HG03196 (cell line): ENCODE data around the gene PLA2G6.

Source experiments
- ATAC-seq: cut with Tn5 transposase; IDR thresholded peaks from one replicate; pipeline ENCODE4 v1.9.1; 2021; ENCODE audit not compliant: unreplicated experiment

The PLA2G6 gene

GRCh38 chr22:38181453-38182200 is at the start of gene PLA2G6:
TSS of gene PLA2G6 (minus strand) at chr22:38181830. CDS start at chr22:38169426, 12,404 bp downstream.
- peak; percentile 80 for ATAC-seq

GRCh38 chr22:38230916-38231315 is 49.3 kb upstream of the PLA2G6 start:
- no peak for ATAC-seq

- ATAC-seq: no peak
Observed at GRCh38 chr22:38230108-38230825, 48.6 kb upstream of the PLA2G6 start.

GRCh38 chr22:38228873-38229740 is 47.5 kb upstream of the PLA2G6 start:
- no peak for ATAC-seq

- no peak for ATAC-seq
Observed at GRCh38 chr22:38228326-38228872, 46.8 kb upstream of the PLA2G6 start.

GRCh38 chr22:38226853-38227649 is 45.4 kb upstream of the PLA2G6 start:
- ATAC-seq: no peak

GRCh38 chr22:38223289-38223960 is 41.8 kb upstream of the PLA2G6 start:
- no peak for ATAC-seq

GRCh38 chr22:38222797-38223119 is 41.1 kb upstream of the PLA2G6 start:
- ATAC-seq: no peak

- no peak for ATAC-seq
Observed at GRCh38 chr22:38221908-38222796, 40.5 kb upstream of the PLA2G6 start.

- no peak for ATAC-seq
Observed at GRCh38 chr22:38221407-38221806, 39.8 kb upstream of the PLA2G6 start.

- no peak for ATAC-seq
Observed at GRCh38 chr22:38220653-38221386, 39.2 kb upstream of the PLA2G6 start.

- no peak for ATAC-seq
Observed at GRCh38 chr22:38220163-38220562, 38.5 kb upstream of the PLA2G6 start.

- no peak for ATAC-seq
Observed at GRCh38 chr22:38219632-38220031, 38.0 kb upstream of the PLA2G6 start.

- no peak for ATAC-seq
Observed at GRCh38 chr22:38218661-38219622, 37.3 kb upstream of the PLA2G6 start.

GRCh38 chr22:38215156-38216038 is 33.8 kb upstream of the PLA2G6 start:
- no peak for ATAC-seq
